GM23338 (cell line): ENCODE data around the gene ACADVL. TPM values are rescaled to one million over a fixed set of nuclear protein-coding genes. Genes with fewer than 3 reads are reported as not detected.

Experiments used
- CREB1 ChIP-seq: fragments of 250-450 bp; sonication (Bioruptor Pico); IDR thresholded peaks from 2 replicates; pipeline ENCODE4 v1.5.0; 2020; ENCODE audit warnings: low read depth, mild to moderate bottlenecking, moderate library complexity
- CTCF ChIP-seq, 2 experiments: fragments of 200-600 bp in 1 of 2; sonication (generic) in 1 of 2; conservative IDR thresholded peaks; 2 replicates each; pipeline versions ENCODE4 v1.5.1 to v1.6.1; 2016 to 2017; ENCODE audit warnings: antibody characterized with exemption in 2 of 2, low read depth in 2 of 2, mild to moderate bottlenecking in 2 of 2, moderate library complexity in 1 of 2
- EZH2 ChIP-seq: fragments of 200-600 bp; sonication (generic); IDR thresholded peaks from one replicate; pipeline ENCODE4 v1.8.0; 2017; ENCODE audit warnings: antibody characterized with exemption, mild to moderate bottlenecking, low read depth; ENCODE audit not compliant: unreplicated experiment
- EZH2phosphoT487 ChIP-seq: fragments of 200-600 bp; sonication (generic); IDR thresholded peaks from one replicate; pipeline ENCODE4 v1.8.1; 2018; ENCODE audit warnings: antibody characterized with exemption; ENCODE audit not compliant: unreplicated experiment
- JUNB ChIP-seq: IDR thresholded peaks from one replicate; pipeline ENCODE4 v1.6.1; 2016; ENCODE audit warnings: antibody characterized with exemption; ENCODE audit not compliant: unreplicated experiment
- NANOG ChIP-seq: IDR thresholded peaks from 2 replicates; pipeline ENCODE4 v1.6.1; 2016; ENCODE audit warnings: antibody characterized with exemption, borderline replicate concordance
- POLR2AphosphoS5 ChIP-seq: IDR thresholded peaks from 2 replicates; pipeline ENCODE4 v1.6.1; 2016; ENCODE audit warnings: antibody characterized with exemption, low read depth
- REST ChIP-seq: IDR thresholded peaks from one replicate; pipeline ENCODE4 v1.6.1; 2018; ENCODE audit warnings: antibody characterized with exemption; ENCODE audit not compliant: unreplicated experiment
- ZNF462 ChIP-seq: fragments of 250-450 bp; sonication (Bioruptor Pico); IDR thresholded peaks from 2 replicates; pipeline ENCODE4 v1.5.0; 2020; ENCODE audit warnings: mild to moderate bottlenecking, moderate library complexity
- polyA plus RNA-seq: library from polyadenylated mRNA; unstranded; fragments of >200 nt; fragmentation: Nextera tagmentation; extraction: Ambion mirVana; gene quantifications from 2 replicates; pipeline ENCODE4 v1.2.1, GENCODE V29; 2016
- total RNA-seq: library from RNA; depleted of rRNA; stranded (reverse); fragments of >200 nt; shearing (Covaris generic); gene quantifications from 2 replicates; pipeline ENCODE4 v1.2.3, GENCODE V29; 2014

The ACADVL gene
- total and polyA plus RNA-seq, 2 experiments from 2014 or later, result 152 to 156 TPM

- TF ChIP-seq ZNF462 (CRISPR knock-in tag), result no peak
- no peak for TF ChIP-seq CTCF (conservative IDR thresholded peaks at IDR 0.05; ENCODE audit: low read depth in 2 of 2)
- TF ChIP-seq REST, result no peak
- TF ChIP-seq EZH2, result no peak
- no peak for TF ChIP-seq CREB1 (CRISPR knock-in tag)
- no peak for TF ChIP-seq NANOG
- TF ChIP-seq JUNB, result no peak
- no peak for TF ChIP-seq POLR2AphosphoS5
- no peak for TF ChIP-seq EZH2phosphoT487
These were observed 20.6 kb downstream of the ACADVL start (continued) for GRCh38 chr17:7240375-7240774.
